AG09309 (cell line): ENCODE data around the gene BBS1.

ENCODE experiments used
- DNase-seq: peaks from one replicate; pipeline ENCODE4 v3.0.0-alpha.2; 2010; ENCODE audit warnings: low read depth
- H3K4me3 ChIP-seq: 2 replicates; pipeline ENCODE4 v1.5.1; 2011; ENCODE audit warnings: mild to moderate bottlenecking, low read depth, low read length, moderate library complexity; ENCODE audit not compliant: control insufficient read depth
- TF ChIP-seq, protein P1 (sequence below): IDR thresholded peaks from 2 replicates; pipeline ENCODE4 v1.5.1; 2011; ENCODE audit warnings: mild to moderate bottlenecking, low read depth, low read length, inconsistent platforms; ENCODE audit not compliant: insufficient read depth, control insufficient read depth; ENCODE audit errors: missing control alignments

BBS1 gene

DNA sequence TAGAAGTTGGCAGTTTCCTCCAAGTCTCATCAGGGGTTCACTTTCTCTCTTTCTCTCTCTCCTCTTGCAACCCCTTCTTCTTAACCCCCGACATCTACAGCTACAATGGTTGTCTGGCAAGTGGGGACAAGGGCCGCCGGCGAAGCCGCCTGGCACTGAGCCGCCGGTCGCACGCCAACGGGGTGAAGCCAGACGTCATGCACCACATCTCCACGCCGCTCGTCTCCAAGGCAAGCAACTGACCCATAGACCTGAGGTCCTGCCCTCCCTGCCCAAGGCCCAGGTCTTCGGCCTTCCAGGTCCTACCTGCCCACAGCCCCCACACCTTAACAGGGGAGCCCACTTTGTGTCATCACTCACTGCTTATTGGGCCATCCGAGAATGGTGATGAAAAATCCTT is 39.3 kb upstream of the BBS1 start:
- DNase-seq: no peak
- no peak overlapping the region for H3K4me3 ChIP-seq
- TF ChIP-seq, protein P1, sequence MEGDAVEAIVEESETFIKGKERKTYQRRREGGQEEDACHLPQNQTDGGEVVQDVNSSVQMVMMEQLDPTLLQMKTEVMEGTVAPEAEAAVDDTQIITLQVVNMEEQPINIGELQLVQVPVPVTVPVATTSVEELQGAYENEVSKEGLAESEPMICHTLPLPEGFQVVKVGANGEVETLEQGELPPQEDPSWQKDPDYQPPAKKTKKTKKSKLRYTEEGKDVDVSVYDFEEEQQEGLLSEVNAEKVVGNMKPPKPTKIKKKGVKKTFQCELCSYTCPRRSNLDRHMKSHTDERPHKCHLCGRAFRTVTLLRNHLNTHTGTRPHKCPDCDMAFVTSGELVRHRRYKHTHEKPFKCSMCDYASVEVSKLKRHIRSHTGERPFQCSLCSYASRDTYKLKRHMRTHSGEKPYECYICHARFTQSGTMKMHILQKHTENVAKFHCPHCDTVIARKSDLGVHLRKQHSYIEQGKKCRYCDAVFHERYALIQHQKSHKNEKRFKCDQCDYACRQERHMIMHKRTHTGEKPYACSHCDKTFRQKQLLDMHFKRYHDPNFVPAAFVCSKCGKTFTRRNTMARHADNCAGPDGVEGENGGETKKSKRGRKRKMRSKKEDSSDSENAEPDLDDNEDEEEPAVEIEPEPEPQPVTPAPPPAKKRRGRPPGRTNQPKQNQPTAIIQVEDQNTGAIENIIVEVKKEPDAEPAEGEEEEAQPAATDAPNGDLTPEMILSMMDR: no peak

DNA sequence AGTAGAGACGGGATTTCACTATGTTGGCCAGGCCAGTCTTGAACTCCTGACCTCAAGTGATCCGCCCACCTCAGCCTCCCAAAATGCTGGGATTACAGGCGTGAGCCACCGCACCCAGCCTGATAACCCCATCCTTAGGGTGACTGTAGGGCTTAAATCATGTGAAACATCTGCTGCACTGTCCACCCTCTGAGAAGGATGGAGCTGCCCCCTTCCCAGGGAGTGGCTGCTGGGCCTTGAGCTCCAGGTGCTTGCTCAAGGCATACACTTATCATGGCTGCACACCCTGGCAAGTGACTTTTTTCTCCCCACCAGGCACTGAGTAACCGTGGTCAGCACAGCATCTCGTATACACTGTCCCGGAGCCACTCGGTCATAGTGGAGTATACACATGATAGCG is 38.4 kb upstream of the BBS1 start:
- DNase-seq: no peak
- H3K4me3 ChIP-seq: no peak overlapping the region
- TF ChIP-seq, protein P1: no peak

DNA sequence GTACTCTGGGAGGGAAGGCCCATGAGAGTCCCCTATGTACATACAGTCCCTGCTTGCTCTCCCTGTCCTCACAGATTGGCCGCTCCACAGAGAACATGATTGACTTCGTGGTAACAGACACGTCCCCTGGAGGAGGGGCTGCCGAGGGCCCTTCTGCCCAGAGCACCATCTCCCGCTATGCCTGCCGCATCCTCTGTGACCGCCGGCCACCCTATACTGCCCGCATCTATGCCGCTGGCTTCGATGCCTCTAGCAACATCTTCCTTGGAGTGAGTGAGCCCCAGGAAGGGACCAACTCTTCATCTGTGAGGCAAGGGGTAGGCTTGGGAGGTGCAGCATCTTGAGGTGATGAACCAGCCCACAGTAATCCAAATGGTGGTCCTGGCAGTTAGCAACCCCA is 37.3 kb upstream of the BBS1 start:
- no peak overlapping the region for H3K4me3 ChIP-seq
- TF ChIP-seq, protein P1: no peak
- DNase-seq: no peak

DNA sequence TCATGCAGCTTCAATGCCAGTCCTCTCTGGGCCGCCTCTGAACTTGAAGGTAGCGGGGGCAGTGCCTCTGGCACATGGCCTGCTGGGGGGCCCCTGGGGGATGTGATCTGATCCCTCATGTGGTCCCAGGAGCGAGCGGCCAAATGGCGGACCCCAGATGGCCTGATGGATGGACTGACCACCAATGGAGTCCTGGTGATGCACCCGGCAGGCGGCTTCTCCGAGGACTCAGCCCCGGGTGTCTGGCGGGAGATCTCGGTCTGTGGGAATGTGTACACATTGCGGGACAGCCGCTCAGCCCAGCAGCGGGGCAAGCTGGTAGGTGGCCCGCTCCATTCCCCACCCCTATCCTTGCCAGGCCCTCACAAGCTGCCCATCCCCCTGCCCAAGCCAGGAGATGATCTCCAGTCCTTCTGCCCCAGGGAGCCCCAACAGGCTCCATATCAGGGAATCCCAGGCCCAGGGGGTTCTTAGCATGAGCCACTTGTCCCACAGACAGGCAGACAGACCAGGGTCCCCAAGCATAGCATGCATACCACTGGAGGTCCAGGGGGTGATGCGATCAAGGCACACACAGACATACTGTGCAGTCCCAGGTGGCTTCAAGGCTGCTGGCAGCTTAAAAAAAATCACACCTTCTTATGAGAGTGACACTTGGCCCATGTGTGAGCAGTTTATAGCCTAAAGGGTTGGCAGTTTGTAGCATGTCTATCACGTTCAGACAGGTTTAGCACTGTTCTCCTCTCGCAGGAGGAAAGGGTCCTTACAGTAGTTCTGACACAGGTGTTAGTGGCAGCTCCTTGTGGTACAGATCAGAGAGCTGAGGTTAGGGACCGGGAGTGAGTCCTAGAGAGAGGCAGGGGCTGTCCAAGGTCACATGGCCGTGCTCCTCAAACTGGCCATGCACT is 36.6 kb upstream of the BBS1 start:
- DNase-seq: no peak
- TF ChIP-seq, protein P1: no peak
- no peak overlapping the region for H3K4me3 ChIP-seq

DNA sequence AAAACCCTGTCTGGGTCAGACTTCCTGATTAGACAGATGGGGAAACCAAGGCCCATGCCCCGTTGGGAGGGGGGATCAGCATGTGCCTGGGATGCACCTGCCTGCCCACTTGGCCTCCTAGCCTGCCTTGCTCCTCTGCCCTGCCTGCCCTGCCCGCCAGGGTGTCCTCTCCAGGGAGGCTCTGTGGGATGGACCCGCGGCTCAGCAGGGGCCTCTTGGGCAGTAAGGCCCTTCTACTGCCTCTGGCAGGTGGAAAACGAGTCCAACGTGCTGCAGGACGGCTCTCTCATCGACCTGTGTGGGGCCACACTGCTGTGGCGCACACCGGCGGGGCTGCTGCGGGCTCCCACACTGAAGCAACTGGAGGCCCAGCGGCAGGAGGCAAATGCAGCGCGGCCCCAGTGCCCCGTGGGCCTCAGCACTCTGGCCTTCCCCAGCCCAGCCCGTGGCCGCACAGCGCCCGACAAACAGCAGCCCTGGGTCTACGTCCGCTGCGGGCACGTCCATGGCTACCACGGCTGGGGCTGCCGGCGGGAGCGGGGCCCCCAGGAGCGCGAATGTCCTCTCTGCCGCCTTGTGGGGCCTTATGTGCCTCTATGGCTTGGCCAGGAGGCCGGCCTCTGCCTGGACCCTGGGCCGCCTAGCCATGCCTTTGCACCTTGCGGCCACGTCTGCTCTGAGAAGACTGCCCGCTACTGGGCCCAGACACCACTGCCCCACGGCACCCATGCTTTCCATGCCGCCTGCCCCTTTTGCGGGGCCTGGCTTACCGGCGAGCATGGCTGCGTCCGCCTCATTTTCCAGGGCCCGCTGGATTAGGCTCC is 34.9 kb upstream of the BBS1 start:
- DNase-seq: no peak
- TF ChIP-seq, protein P1: no peak

DNA sequence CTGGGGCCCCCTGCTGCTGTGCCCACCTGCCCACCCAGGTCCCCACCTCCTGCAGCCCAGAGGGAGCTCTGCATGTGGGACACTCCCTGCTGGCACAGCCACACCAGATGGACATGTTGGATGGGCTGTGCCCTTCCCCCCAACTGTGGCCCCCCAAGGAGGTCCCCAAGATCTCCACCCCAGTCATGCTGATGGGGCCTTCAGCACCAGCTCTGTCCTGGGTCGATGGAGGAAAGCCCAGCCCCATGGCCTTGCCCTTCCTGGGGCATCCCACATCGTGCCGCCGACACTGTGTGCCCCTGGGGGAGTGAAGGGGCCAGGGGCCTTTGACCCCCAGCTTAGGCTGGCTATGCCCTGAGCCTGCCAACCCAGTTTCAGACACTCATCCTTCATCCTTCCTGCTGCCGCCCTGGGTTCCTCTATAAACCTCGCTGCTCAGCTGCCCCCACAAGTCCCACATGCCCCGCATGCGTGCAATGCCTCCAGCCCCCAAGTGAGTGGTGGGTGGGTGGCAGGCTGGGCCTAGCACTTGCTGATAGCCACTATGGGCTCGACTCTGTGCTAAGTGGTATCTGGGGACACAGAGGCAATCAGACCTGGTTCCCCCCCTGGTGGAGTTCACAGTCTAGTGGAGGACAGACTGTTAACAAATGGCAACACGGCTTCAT is 34.1 kb upstream of the BBS1 start:
- no peak overlapping the region for H3K4me3 ChIP-seq
- no peak for DNase-seq
- TF ChIP-seq, protein P1: no peak

More for the DNA sequence above, 34.9 kb upstream of the BBS1 start:
- no peak overlapping the region for H3K4me3 ChIP-seq
